ENCODE data around the gene TMA7.
A peak's percentile ranks its signal among the peaks of the same experiment; 100 is the strongest.
"Not testable (repeated sequence)": the region's sequence is repeated elsewhere in the genome, so short reads cannot be mapped to it uniquely, and the experiment has no call there.

TMA7 gene

DNA sequence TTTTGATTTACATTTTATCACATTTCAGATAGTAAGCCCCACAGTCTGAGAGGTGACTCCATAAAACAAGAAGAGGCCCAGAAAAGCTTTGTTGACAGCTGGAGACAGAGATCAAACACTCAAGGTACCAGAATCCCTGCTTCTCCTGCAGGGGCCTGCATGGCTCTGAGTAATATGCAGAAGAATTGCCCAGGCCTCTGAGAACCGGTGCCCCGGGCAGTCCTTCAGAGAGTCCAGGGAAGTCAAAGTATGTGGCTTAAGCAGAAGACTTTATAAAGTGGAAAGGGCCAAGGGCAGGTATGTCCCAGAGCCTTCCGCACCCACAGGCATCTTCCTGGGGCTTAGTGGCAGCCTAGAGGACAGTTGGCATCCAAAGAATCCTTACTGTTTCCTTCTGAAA lies 19.3 kb downstream of the TMA7 start:
- no peak overlapping the region for H3K9ac ChIP-seq (ENCODE audit: low read depth, low read length)
- H3K27me3 ChIP-seq (ENCODE audit: control insufficient read depth, insufficient read depth, low read length): no peaks in the 10 kb centered on the region
- H3K4me1 ChIP-seq (ENCODE audit: control insufficient read depth, insufficient read depth, low read length): no peaks in the 10 kb centered on the region
- peaks cover 35% of the 10 kb centered on the region for H3K36me3 ChIP-seq (ENCODE audit: control insufficient read depth, insufficient read depth, low read length)
- H3K9me3 ChIP-seq (ENCODE audit: control insufficient read depth, insufficient read depth, low read length): no peaks in the 10 kb centered on the region
- no peak overlapping the region for H3K4me3 ChIP-seq (ENCODE audit: low read depth, low read length)

DNA sequence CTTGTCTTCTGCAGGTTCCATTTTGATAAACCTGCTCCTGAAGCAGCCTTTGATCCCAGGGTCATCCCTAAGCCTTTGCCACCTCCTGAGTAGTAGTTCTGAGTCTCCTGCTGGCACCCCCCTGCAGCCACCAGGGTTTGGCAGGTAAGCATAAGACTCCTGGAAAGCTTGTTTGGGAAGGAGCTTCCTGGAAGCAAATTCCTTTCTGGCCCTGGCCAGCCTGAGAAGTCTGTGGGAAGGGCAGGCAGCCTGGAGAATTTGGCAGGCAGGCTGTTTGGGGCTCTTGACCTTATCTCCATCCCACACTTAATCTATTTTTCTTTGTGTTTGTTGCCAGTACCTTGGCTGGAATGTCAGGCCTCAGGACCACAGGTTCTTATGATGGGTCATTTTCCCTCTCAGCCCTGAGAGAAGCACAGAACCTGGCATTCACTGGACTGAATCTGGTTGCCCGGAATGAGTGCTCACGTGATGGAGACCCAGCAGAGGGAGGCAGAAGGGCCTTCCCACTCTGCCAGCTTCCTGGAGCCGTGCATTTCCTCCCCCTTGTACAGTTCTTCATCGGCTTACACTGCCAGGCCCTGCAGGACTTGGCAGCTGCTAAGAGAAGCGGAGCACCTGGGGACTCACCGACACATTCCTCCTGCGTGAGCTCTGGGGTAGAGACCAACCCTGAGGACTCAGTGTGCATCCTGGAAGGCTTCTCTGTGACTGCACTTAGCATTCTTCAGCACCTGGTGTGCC lies 19.9 kb downstream of the TMA7 start:
- no peaks in the 10 kb centered on the region for H3K9me3 ChIP-seq (ENCODE audit: control insufficient read depth, insufficient read depth, low read length)
- H3K9ac ChIP-seq (ENCODE audit: low read depth, low read length): no peak overlapping the region
- peaks cover 37% of the 10 kb centered on the region for H3K36me3 ChIP-seq (ENCODE audit: control insufficient read depth, insufficient read depth, low read length)
- H3K4me3 ChIP-seq (ENCODE audit: low read depth, low read length): no peak overlapping the region
- no peaks in the 10 kb centered on the region for H3K27me3 ChIP-seq (ENCODE audit: control insufficient read depth, insufficient read depth, low read length)
- no peaks in the 10 kb centered on the region for H3K4me1 ChIP-seq (ENCODE audit: control insufficient read depth, insufficient read depth, low read length)

DNA sequence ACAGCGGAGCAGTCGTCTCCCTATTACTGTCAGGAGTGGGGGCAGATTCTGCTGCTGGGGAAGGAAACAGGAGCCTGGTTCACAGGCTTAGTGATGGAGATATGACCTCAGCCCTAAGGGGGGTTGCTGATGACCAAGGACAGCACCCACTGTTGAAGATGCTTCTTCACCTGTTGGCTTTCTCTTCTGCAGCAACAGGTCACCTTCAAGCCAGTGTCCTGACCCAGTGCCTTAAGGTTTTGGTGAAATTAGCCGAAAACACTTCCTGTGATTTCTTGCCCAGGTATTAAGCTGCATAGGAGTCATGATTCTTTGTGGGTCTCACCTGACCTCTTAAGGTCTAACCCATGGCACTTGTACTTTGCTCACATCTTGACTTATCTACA lies 20.5 kb downstream of the TMA7 start:
- H3K27me3 ChIP-seq (ENCODE audit: control insufficient read depth, insufficient read depth, low read length): no peaks in the 10 kb centered on the region
- peaks cover 1% of the 10 kb centered on the region for H3K4me1 ChIP-seq (ENCODE audit: control insufficient read depth, insufficient read depth, low read length)
- H3K9me3 ChIP-seq (ENCODE audit: control insufficient read depth, insufficient read depth, low read length): no peaks in the 10 kb centered on the region
- H3K4me3 ChIP-seq (ENCODE audit: low read depth, low read length): no peak overlapping the region
- H3K36me3 ChIP-seq (ENCODE audit: control insufficient read depth, insufficient read depth, low read length): peaks cover 31% of the 10 kb centered on the region
- no peak overlapping the region for H3K9ac ChIP-seq (ENCODE audit: low read depth, low read length)

DNA sequence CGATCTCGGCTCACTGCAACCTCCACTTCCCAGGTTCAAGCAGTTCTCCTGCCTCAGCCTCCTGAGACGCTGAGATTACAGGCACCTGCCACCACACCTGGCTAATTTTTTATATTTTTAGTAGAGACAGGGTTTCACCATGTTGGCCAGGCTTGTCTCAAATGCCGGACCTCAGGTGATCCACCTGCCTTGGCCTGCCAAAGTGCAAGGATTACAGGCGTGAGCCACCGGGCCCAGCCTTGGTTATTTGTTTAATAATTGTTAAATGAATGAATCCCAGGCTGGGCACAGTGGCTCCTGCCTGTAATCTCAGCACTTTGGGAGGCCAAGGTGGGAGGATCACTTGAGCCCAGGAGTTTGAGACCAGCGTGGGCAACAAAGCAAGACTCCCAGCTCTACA lies 21.7 kb downstream of the TMA7 start:
- H3K4me1 ChIP-seq (ENCODE audit: control insufficient read depth, insufficient read depth, low read length); H3K9ac ChIP-seq (ENCODE audit: low read depth, low read length); H3K27me3 ChIP-seq (ENCODE audit: control insufficient read depth, insufficient read depth, low read length); H3K4me3 ChIP-seq (ENCODE audit: low read depth, low read length); H3K9me3 ChIP-seq (ENCODE audit: control insufficient read depth, insufficient read depth, low read length): not testable (repeated sequence)
- H3K36me3 ChIP-seq (ENCODE audit: control insufficient read depth, insufficient read depth, low read length): peaks cover 32% of the 10 kb centered on the region

DNA sequence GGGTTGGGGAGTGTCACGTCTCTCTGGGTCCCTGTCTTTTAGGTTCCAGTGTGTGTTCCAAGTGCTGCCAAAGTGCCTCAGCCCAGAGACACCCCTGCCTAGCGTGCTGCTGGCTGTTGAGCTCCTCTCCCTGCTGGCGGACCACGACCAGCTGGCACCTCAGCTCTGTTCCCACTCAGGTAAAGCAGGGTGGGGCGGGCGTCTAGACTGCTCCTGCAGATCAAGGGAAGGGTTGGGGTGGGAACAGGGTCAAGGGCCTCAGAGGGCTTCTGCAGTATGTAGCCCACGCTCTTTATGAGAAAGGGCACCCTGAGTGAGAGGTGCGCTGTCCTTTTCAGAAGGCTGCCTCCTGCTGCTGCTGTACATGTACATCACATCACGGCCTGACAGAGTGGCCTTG lies 23.6 kb downstream of the TMA7 start:
- Histone ChIP-seq H3K36me3 (ENCODE audit: control insufficient read depth, insufficient read depth, low read length) (peaks cover 49% of the 10 kb centered on the region), H3K9ac (ENCODE audit: low read depth, low read length) (no peak overlapping the region), H3K9me3 (ENCODE audit: control insufficient read depth, insufficient read depth, low read length) (no peaks in the 10 kb centered on the region), H3K4me3 (ENCODE audit: low read depth, low read length) (no peak overlapping the region), H3K27me3 (ENCODE audit: control insufficient read depth, insufficient read depth, low read length) (no peaks in the 10 kb centered on the region), H3K4me1 (ENCODE audit: control insufficient read depth, insufficient read depth, low read length) (peaks cover 5% of the 10 kb centered on the region)

DNA sequence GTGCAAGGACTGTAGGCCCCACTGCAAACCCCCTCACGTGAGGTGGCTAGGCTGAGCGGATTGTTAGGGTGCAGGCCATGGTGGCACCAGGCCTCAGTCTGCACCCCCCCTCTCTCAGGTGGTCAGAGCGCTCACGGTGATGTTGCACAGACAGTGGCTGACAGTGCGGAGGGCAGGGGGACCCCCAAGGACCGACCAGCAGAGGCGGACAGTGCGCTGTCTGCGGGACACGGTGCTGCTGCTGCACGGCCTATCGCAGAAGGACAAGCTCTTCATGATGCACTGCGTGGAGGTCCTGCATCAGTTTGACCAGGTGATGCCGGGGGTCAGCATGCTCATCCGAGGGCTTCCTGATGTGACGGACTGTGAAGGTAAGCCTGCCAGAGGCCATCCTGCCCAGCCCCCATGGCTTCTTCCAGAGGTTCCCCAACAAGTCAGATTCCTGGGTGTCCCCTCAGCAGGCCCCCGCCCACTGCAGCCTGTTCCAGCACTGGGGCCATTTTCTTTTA lies 24.7 kb downstream of the TMA7 start:
- Histone ChIP-seq H3K4me3 (ENCODE audit: low read depth, low read length) (no peak overlapping the region), H3K9me3 (ENCODE audit: control insufficient read depth, insufficient read depth, low read length) (no peaks in the 10 kb centered on the region), H3K36me3 (ENCODE audit: control insufficient read depth, insufficient read depth, low read length) (peaks cover 53% of the 10 kb centered on the region), H3K9ac (ENCODE audit: low read depth, low read length) (no peak overlapping the region), H3K4me1 (ENCODE audit: control insufficient read depth, insufficient read depth, low read length) (peaks cover 5% of the 10 kb centered on the region), H3K27me3 (ENCODE audit: control insufficient read depth, insufficient read depth, low read length) (no peaks in the 10 kb centered on the region)

DNA sequence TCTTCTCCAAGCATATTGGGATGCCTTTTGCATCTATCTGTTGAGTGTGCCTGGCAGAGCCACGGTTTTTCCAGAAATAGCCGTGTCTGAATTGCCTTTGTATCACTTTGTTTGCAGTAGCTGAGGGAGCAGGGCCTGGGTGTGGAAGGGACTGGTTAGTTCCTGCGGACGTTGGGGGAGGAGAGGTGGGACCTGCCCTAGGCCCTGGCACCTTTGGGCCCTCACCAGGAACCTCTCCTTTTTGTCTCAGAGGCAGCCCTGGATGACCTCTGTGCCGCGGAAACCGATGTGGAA lies 25.1 kb downstream of the TMA7 start:
- peaks cover 54% of the 10 kb centered on the region for H3K36me3 ChIP-seq (ENCODE audit: control insufficient read depth, insufficient read depth, low read length)
- no peaks in the 10 kb centered on the region for H3K9me3 ChIP-seq (ENCODE audit: control insufficient read depth, insufficient read depth, low read length)
- H3K4me1 ChIP-seq (ENCODE audit: control insufficient read depth, insufficient read depth, low read length): peaks cover 5% of the 10 kb centered on the region
- no peak overlapping the region for H3K4me3 ChIP-seq (ENCODE audit: low read depth, low read length)
- no peak overlapping the region for H3K9ac ChIP-seq (ENCODE audit: low read depth, low read length)
- H3K27me3 ChIP-seq (ENCODE audit: control insufficient read depth, insufficient read depth, low read length): no peaks in the 10 kb centered on the region

DNA sequence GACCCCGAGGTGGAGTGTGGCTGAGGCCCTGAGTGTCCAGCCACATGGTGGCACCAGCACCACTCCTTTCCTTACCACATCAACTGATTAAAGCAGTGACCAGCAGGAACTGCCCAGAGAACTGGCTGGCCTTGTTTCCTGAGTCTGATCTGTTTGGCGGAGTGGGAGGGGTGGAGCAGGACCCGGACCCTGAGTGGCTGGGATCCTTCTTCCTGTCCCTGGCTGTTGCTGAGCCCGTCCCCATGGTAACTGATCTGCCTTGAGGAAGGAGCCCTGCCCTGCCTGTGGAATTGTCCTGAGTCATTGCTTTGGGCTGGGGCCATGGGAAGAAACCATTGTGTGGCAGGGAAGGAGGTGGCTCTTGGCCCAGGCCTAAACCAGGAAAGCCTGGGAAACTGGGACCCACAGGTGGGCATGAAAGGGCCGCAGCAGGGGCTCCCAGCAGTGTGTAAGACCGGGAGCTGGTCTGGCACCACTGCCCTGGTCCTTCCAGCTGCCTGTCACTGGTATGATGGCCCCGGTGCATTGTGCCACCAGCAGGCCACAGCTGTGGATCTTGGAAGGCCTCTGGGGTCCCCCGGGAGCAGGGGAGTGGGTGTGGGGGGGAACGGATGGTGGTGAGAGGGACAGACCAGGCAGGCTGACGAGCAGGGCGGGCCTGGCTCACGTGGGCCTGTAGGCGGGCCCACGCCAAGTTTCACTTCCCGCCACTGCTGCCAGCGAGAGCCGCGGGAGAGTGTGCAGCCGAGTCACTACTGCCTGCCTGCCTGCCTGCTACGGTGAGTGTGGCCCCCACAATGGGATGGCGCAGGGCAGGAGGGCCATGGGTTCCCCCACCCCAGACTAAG lies 25.7 kb downstream of the TMA7 start:
- no peaks in the 10 kb centered on the region for H3K9me3 ChIP-seq (ENCODE audit: control insufficient read depth, insufficient read depth, low read length)
- H3K4me1 ChIP-seq (ENCODE audit: control insufficient read depth, insufficient read depth, low read length): peaks cover 5% of the 10 kb centered on the region
- H3K27me3 ChIP-seq (ENCODE audit: control insufficient read depth, insufficient read depth, low read length): no peaks in the 10 kb centered on the region
- H3K36me3 ChIP-seq (ENCODE audit: control insufficient read depth, insufficient read depth, low read length): peaks cover 53% of the 10 kb centered on the region
- H3K9ac ChIP-seq (ENCODE audit: low read depth, low read length): peak overlapping the region; percentile 37
- no peak overlapping the region for H3K4me3 ChIP-seq (ENCODE audit: low read depth, low read length)

DNA sequence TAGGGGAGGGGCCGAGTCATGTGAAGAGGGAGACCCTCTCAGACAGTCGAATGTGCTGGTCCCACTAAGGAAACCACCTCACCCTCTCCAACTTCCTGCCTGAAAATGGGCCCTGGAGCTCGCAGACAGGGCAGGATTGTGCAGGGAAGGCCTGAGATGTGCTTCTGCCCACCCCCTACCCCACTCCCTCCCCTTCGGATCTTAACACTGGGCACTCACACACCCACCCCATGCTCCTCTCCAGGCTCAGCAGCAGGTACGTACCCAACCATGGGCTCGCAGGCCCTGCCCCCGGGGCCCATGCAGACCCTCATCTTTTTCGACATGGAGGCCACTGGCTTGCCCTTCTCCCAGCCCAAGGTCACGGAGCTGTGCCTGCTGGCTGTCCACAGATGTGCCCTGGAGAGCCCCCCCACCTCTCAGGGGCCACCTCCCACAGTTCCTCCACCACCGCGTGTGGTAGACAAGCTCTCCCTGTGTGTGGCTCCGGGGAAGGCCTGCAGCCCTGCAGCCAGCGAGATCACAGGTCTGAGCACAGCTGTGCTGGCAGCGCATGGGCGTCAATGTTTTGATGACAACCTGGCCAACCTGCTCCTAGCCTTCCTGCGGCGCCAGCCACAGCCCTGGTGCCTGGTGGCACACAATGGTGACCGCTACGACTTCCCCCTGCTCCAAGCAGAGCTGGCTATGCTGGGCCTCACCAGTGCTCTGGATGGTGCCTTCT lies 26.5 kb downstream of the TMA7 start:
- Histone ChIP-seq H3K36me3 (ENCODE audit: control insufficient read depth, insufficient read depth, low read length) (peaks cover 46% of the 10 kb centered on the region), H3K27me3 (ENCODE audit: control insufficient read depth, insufficient read depth, low read length) (no peaks in the 10 kb centered on the region), H3K9me3 (ENCODE audit: control insufficient read depth, insufficient read depth, low read length) (no peaks in the 10 kb centered on the region), H3K9ac (ENCODE audit: low read depth, low read length) (peak overlapping the region; percentile 37), H3K4me1 (ENCODE audit: control insufficient read depth, insufficient read depth, low read length) (peaks cover 5% of the 10 kb centered on the region), H3K4me3 (ENCODE audit: low read depth, low read length) (no peak overlapping the region)

DNA sequence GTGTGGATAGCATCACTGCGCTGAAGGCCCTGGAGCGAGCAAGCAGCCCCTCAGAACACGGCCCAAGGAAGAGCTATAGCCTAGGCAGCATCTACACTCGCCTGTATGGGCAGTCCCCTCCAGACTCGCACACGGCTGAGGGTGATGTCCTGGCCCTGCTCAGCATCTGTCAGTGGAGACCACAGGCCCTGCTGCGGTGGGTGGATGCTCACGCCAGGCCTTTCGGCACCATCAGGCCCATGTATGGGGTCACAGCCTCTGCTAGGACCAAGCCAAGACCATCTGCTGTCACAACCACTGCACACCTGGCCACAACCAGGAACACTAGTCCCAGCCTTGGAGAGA lies 27.0 kb downstream of the TMA7 start:
- peaks cover 5% of the 10 kb centered on the region for H3K4me1 ChIP-seq (ENCODE audit: control insufficient read depth, insufficient read depth, low read length)
- H3K27me3 ChIP-seq (ENCODE audit: control insufficient read depth, insufficient read depth, low read length): no peaks in the 10 kb centered on the region
- peaks cover 46% of the 10 kb centered on the region for H3K36me3 ChIP-seq (ENCODE audit: control insufficient read depth, insufficient read depth, low read length)
- no peak overlapping the region for H3K9ac ChIP-seq (ENCODE audit: low read depth, low read length)
- no peaks in the 10 kb centered on the region for H3K9me3 ChIP-seq (ENCODE audit: control insufficient read depth, insufficient read depth, low read length)
- no peak overlapping the region for H3K4me3 ChIP-seq (ENCODE audit: low read depth, low read length)

DNA sequence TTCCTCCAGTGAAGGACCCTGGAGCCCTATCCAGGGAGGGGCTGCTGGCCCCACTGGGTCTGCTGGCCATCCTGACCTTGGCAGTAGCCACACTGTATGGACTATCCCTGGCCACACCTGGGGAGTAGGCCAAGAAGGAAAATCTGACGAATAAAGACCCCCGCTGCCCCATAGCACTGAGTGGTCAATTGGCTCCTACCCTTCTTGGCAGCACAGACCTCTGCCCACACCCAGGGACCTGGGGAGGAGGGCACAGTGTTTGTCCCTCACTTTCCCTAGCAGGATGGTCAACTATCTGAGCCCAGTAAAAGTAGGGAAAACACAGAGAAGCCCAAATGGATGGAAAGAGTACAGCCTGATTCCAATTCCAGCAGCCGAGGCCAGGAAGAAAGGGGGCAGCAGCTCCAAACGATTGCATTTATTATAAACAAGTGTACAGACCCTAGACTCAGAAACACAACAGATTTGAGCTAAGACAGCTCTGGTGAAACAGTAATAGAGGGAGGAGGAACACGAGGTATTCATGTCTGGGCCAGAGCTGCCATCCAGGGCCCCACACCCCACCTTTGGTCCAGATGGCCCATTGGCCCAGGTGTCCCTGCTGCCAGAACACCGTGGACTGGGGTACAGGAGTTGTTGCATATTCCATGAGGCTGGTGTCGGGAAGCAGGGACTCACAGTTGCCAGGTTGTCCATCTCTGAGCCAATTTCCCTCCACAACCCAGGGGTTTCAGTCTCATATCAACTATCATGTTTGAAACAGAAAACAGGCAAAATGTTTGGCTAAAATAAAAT lies 27.6 kb downstream of the TMA7 start:
- Histone ChIP-seq H3K9me3 (ENCODE audit: control insufficient read depth, insufficient read depth, low read length) (no peaks in the 10 kb centered on the region), H3K9ac (ENCODE audit: low read depth, low read length) (no peak overlapping the region), H3K27me3 (ENCODE audit: control insufficient read depth, insufficient read depth, low read length) (no peaks in the 10 kb centered on the region), H3K4me1 (ENCODE audit: control insufficient read depth, insufficient read depth, low read length) (peaks cover 5% of the 10 kb centered on the region), H3K4me3 (ENCODE audit: low read depth, low read length) (no peak overlapping the region), H3K36me3 (ENCODE audit: control insufficient read depth, insufficient read depth, low read length) (peaks cover 46% of the 10 kb centered on the region)
